Nephron (organoid): ENCODE data around the gene MAP2K7.

Experiments
- H3K27ac Mint-ChIP-seq, 3 experiments: 2 replicates each; pipeline ENCODE4 v1.8.0; 2020; ENCODE audit warnings: mixed read lengths in 3 of 3, mild to moderate bottlenecking in 2 of 3, moderate library complexity in 1 of 3
- H3K27me3 Mint-ChIP-seq: 2 replicates; pipeline ENCODE4 v1.8.0; 2021; ENCODE audit warnings: low read depth, mild to moderate bottlenecking, moderate library complexity, mixed read lengths
- H3K36me3 Mint-ChIP-seq: 2 replicates; pipeline ENCODE4 v1.8.0; 2020; ENCODE audit warnings: low read depth, mixed read lengths
- H3K4me1 Mint-ChIP-seq: 2 replicates; pipeline ENCODE4 v1.8.0; 2020; ENCODE audit warnings: mixed read lengths
- H3K4me3 Mint-ChIP-seq, 3 experiments: 2 replicates each; pipeline ENCODE4 v1.8.0; 2020; ENCODE audit warnings: mild to moderate bottlenecking in 3 of 3, mixed read lengths in 3 of 3, moderate library complexity in 2 of 3
- H3K9me3 Mint-ChIP-seq: 2 replicates; pipeline ENCODE4 v1.8.0; 2020; ENCODE audit warnings: mixed read lengths
- CTCF ChIP-seq, 3 experiments: fragments of 200-600 bp; sonication (generic); IDR thresholded peaks; one replicate each; pipeline ENCODE4 v1.5.0; 2021; ENCODE audit warnings: antibody characterized with exemption in 3 of 3; ENCODE audit not compliant: unreplicated experiment in 3 of 3

The MAP2K7 gene

DNA sequence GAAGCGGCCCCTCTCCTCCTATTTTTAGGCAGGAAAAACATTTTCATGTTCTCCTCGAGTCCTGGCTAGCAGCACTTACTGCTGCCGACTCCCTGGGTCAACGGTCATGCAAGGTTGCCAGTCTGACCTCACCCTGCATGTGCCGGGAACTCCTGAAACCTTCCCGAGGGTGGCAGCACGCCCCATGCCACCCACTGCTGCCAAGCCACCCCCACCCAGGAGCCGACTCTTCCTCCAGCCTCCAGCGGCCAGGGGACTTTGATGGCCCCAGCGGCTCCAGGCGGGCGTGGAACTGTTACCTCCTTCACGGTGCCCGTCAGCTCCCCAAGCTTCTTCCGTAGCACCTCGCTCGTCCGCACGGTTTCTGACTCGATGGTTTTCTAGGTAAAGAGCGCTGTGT is 31.1 kb downstream of the MAP2K7 start:
- no peak overlapping the region for H3K4me3 Mint-ChIP-seq
- no peak overlapping the region for H3K27ac Mint-ChIP-seq
- TF ChIP-seq CTCF (IDR thresholded peaks at IDR 0.05; ENCODE audit: unreplicated experiment in 3 of 3): no peak
- H3K36me3 Mint-ChIP-seq: peaks cover 22% of the 10 kb centered on the region
- no peaks in the 10 kb centered on the region for H3K4me1 Mint-ChIP-seq
- H3K9me3 Mint-ChIP-seq: no peaks in the 10 kb centered on the region
- no peaks in the 10 kb centered on the region for H3K27me3 Mint-ChIP-seq

DNA sequence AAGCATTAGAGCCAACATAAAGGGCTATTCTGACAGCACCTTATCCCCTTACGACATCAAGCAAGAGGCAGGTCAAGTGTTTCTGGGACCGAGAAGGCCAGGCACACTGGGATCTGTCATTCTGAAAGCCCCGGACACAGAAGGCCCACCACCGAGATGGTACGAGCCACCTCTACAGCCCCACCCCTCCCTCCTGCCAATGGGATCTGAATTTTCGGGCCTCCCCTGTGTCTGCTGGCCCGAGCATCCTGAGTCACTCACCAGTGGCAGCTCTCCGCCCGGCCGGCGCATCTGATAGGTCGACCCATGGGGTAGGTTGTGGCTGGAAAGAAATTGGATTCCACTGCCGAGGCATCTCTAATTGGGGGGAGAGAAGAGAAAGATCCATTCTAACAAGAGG is 37.2 kb downstream of the MAP2K7 start:
- H3K9me3 Mint-ChIP-seq: no peaks in the 10 kb centered on the region
- H3K4me3 Mint-ChIP-seq: peak overlapping the region; percentile 68 to 82 (median 73)
- H3K36me3 Mint-ChIP-seq: peaks cover 29% of the 10 kb centered on the region
- no peak for TF ChIP-seq CTCF (IDR thresholded peaks at IDR 0.05; ENCODE audit: unreplicated experiment in 3 of 3)
- no peaks in the 10 kb centered on the region for H3K27me3 Mint-ChIP-seq
- no peak overlapping the region for H3K27ac Mint-ChIP-seq
- peaks cover 7% of the 10 kb centered on the region for H3K4me1 Mint-ChIP-seq

DNA sequence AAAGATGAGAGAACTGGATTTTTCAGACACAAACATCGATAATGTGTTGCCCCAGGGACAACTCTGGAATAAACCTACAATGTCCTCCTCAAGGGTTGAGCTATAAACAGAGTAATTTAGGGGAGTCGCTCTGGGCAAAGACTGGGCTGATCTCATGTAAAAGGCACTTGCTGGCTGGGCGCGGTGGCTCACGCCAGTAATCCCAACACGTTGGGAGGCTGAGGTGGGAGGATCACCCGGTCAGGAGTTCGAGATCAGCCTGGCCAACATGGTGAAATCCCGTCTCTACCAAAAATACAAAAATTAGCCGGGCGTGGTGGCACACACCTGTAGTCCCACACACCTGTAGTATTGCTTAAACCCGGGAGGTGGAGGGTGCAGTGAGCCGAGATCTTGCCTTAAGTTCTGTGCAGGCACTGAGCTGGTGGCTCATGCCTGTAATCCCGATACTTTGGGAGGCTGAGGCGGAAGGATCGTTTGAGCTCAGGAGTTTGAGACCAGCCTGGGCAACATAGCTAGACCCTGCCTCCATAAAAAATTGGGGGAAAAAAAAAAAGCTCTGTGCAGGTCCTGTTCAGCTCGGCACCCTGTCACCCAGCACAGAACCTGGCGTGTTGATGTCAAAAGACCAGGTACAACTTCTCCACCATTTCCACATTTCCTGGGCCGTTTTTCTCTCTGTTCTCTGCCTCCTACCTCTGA is 38.4 kb downstream of the MAP2K7 start:
- peak overlapping the region; percentile 87 to 90 (median 88) for H3K4me3 Mint-ChIP-seq
- H3K36me3 Mint-ChIP-seq: peaks cover 23% of the 10 kb centered on the region
- no peaks in the 10 kb centered on the region for H3K27me3 Mint-ChIP-seq
- no peak overlapping the region for H3K27ac Mint-ChIP-seq
- peaks cover 7% of the 10 kb centered on the region for H3K4me1 Mint-ChIP-seq
- no peaks in the 10 kb centered on the region for H3K9me3 Mint-ChIP-seq
- no peak for TF ChIP-seq CTCF (IDR thresholded peaks at IDR 0.05; ENCODE audit: unreplicated experiment in 3 of 3)

DNA sequence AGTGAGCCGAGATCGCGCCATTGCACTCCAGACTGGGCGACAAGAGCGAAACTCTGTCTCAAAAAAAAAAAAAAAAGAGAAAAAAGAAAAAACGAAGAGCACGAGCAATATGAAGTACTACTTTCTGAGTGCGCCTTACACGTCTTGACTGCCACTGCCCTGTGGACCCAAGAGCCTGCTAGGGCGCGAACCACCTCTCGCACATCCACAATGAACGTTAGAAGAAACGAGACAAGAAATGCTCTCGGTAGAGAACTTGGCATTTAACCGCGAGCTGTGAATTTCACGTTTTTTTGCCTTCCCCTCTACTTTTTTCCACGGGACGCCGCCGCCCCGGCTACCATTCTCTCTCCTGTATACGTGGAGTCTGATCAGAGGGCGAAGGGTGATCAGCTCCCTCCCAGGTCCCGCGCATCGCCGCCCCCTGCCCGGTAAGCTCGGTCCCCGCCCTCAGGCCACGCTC is 39.3 kb downstream of the MAP2K7 start:
- no peak for TF ChIP-seq CTCF (IDR thresholded peaks at IDR 0.05; ENCODE audit: unreplicated experiment in 3 of 3)
- Mint-ChIP-seq H3K4me3 (peak overlapping the region; percentile 87 to 90 (median 88)), H3K9me3 (no peaks in the 10 kb centered on the region), H3K36me3 (peaks cover 17% of the 10 kb centered on the region), H3K27ac (peak overlapping the region; percentile 50 to 83 (median 75)), H3K4me1 (peaks cover 7% of the 10 kb centered on the region), H3K27me3 (no peaks in the 10 kb centered on the region)

- no peak for TF ChIP-seq CTCF (IDR thresholded peaks at IDR 0.05; ENCODE audit: unreplicated experiment in 3 of 3)
- H3K4me1 Mint-ChIP-seq: peaks cover 7% of the 10 kb centered on the region
- no peaks in the 10 kb centered on the region for H3K27me3 Mint-ChIP-seq
- peak within 1 kb of the TSS; percentile 87 to 90 (median 88) for H3K4me3 Mint-ChIP-seq
- peak within 1 kb of the TSS; percentile 50 to 83 (median 75) for H3K27ac Mint-ChIP-seq
- H3K36me3 Mint-ChIP-seq: peaks cover 16% of the 10 kb centered on the region
- H3K9me3 Mint-ChIP-seq: no peaks in the 10 kb centered on the region
Observed at GRCh38 chr19:7943444-7944176, 39.9 kb downstream of the MAP2K7 start, which contains the start of gene TIMM44. Gene TIMM44, minus strand, starts transcription at chr19:7943666. Its CDS starts 15 bp downstream, at chr19:7943651.
